ENCODE measurements around the gene SDC1. TPM values are rescaled to one million over a fixed set of nuclear protein-coding genes. Genes with fewer than 3 reads are reported as not detected.
A peak's percentile ranks its signal among the peaks of the same experiment; 100 is the strongest.

Gene SDC1
- polyA plus RNA-seq, 1 of the 3 experiments (the other 2 are of a cell fraction) = 122 TPM

DNA sequence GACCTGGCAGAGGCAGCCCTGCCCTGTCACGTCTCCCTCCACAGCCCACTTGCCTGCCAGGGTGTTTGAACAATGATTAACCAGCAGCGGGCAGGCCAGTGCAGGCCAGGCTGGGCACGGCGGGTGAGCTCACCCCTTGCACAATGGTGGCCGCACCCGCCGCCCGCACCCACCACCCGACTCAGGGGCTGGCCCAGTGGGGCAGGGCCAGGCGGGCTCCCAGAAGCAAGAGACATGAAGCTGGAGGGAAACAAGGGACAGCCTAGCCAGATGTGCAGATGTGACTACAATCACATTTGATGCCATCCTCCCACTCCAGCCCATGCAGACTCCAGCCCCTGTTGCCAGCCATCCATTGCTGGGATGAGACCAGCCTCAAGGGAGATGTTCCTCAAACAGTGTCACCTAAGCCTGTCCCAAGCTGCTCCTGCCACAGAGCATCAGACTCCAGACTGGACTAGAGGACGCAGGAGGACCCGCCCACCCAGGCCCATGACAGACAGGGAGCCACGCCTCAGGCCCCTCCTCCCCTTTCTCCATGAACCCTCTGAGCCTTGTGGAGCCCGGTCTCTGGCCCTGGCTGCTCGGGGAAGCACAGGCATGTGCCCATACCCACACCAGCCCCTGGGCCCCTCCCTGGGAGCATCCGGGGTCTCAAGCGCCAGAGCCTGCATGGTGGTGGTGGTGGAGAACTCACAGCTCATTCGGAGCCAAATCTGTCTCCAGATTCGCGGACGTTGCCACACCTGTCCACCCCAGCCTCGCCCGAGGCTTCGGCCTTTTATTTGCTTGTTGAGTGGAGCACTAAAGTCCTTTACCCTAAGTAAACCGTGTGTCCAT is 45.0 kb downstream of the SDC1 start:
- H3K4me1 ChIP-seq (ENCODE audit: control insufficient read depth in 1 of 2, insufficient read depth in 2 of 2, low read depth in 1 of 2, low read length in 1 of 2) = peaks cover 4 to 14% of the 10 kb centered on the region in 2 experiments; a peak in 2 of 4 replicates
- H3K4me2 ChIP-seq = no peak overlapping the region
- no peaks in the 10 kb centered on the region for H3K36me3 ChIP-seq (replicated peaks in 1 of 2; ENCODE audit: control insufficient read depth in 1 of 2, insufficient read depth in 2 of 2, low read length in 1 of 2)
- H3K79me2 ChIP-seq (ENCODE audit: insufficient read depth) = no peaks in the 10 kb centered on the region
- ChIA-PET POLR2A (no interaction called here), CTCF (interaction anchor here (0.8 to 2.2 kb wide), 5 partner anchors 9 to 169 kb away, joined by 3 to 7 read pairs (median 3); no protein-coding TSS in a partner anchor)
- no peaks in the 10 kb centered on the region for H3K27me3 ChIP-seq (ENCODE audit: insufficient read depth)
- H3K9ac ChIP-seq = no peak overlapping the region
- no peak overlapping the region for H2AFZ ChIP-seq (ENCODE audit: low read depth)
- TF ChIP-seq, protein P1, sequence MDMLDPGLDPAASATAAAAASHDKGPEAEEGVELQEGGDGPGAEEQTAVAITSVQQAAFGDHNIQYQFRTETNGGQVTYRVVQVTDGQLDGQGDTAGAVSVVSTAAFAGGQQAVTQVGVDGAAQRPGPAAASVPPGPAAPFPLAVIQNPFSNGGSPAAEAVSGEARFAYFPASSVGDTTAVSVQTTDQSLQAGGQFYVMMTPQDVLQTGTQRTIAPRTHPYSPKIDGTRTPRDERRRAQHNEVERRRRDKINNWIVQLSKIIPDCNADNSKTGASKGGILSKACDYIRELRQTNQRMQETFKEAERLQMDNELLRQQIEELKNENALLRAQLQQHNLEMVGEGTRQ (IDR thresholded peaks at IDR 0.05; ENCODE audit: borderline replicate concordance, low read depth, low read length) = no peak
- TF ChIP-seq SMC3 (IDR thresholded peaks at IDR 0.05; ENCODE audit: low read depth, low read length) (no peak), NRF1 (IDR thresholded peaks at IDR 0.05; ENCODE audit: low read depth, low read length) (no peak), FOXJ3 (CRISPR knock-in tag; IDR thresholded peaks at IDR 0.05) (no peak), JUND (IDR thresholded peaks at IDR 0.05) (no peak), RXRA (IDR thresholded peaks at IDR 0.05; ENCODE audit: borderline replicate concordance, low read depth) (no peak)
- TF ChIP-seq, protein P2, sequence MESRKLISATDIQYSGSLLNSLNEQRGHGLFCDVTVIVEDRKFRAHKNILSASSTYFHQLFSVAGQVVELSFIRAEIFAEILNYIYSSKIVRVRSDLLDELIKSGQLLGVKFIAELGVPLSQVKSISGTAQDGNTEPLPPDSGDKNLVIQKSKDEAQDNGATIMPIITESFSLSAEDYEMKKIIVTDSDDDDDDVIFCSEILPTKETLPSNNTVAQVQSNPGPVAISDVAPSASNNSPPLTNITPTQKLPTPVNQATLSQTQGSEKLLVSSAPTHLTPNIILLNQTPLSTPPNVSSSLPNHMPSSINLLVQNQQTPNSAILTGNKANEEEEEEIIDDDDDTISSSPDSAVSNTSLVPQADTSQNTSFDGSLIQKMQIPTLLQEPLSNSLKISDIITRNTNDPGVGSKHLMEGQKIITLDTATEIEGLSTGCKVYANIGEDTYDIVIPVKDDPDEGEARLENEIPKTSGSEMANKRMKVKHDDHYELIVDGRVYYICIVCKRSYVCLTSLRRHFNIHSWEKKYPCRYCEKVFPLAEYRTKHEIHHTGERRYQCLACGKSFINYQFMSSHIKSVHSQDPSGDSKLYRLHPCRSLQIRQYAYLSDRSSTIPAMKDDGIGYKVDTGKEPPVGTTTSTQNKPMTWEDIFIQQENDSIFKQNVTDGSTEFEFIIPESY (IDR thresholded peaks at IDR 0.05; ENCODE audit: borderline replicate concordance, low read depth) = no peak
- TF ChIP-seq, protein P3, sequence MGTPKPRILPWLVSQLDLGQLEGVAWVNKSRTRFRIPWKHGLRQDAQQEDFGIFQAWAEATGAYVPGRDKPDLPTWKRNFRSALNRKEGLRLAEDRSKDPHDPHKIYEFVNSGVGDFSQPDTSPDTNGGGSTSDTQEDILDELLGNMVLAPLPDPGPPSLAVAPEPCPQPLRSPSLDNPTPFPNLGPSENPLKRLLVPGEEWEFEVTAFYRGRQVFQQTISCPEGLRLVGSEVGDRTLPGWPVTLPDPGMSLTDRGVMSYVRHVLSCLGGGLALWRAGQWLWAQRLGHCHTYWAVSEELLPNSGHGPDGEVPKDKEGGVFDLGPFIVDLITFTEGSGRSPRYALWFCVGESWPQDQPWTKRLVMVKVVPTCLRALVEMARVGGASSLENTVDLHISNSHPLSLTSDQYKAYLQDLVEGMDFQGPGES (IDR thresholded peaks at IDR 0.05; ENCODE audit: low read depth, low read length) = no peak
- DNase-seq = peak; percentile 35
- H3K9me3 ChIP-seq = no peaks in the 10 kb centered on the region
- no peaks in the 10 kb centered on the region for H3K9me2 ChIP-seq
- H4K20me1 ChIP-seq (ENCODE audit: insufficient read depth) = no peaks in the 10 kb centered on the region
- WGBS (ENCODE audit: low lambda C conversion rate) = 78% methylated on average over 20 of the region's 25 CpGs
- H3F3A ChIP-seq (replicated peaks; ENCODE audit: insufficient read depth) = no peaks in the 10 kb centered on the region
- no peak overlapping the region for H3K4me3 ChIP-seq (ENCODE audit: low read depth in 2 of 2, low read length in 1 of 2)
- no peak overlapping the region for H3K27ac ChIP-seq (ENCODE audit: low read depth in 2 of 2, low read length in 1 of 2)

DNA sequence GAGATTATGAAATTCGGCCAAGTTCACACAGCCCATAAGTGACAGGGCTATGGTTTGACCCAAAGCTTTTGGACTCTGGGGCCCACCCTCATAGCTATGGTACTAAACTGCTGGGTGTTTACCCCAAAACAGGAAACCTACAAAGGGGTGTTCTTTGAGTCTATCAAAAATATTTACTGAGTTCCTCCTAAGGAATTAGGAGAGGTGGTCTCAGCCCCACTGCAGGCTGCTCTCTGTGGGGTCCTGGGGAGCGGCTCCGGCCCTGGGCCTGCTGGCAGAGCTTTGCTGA is 45.5 kb downstream of the SDC1 start:
- Histone ChIP-seq H3K27me3 (ENCODE audit: insufficient read depth) (no peaks in the 10 kb centered on the region), H3K36me3 (replicated peaks in 1 of 2; ENCODE audit: control insufficient read depth in 1 of 2, insufficient read depth in 2 of 2, low read length in 1 of 2) (no peaks in the 10 kb centered on the region), H3K4me3 (ENCODE audit: low read depth in 2 of 2, low read length in 1 of 2) (no peak overlapping the region), H3K9ac (no peak overlapping the region), H3K9me3 (no peaks in the 10 kb centered on the region), H2AFZ (ENCODE audit: low read depth) (no peak overlapping the region), H3K4me1 (ENCODE audit: control insufficient read depth in 1 of 2, insufficient read depth in 2 of 2, low read depth in 1 of 2, low read length in 1 of 2) (peaks cover 5 to 9% of the 10 kb centered on the region in 2 experiments; a peak in 2 of 4 replicates), H3K9me2 (no peaks in the 10 kb centered on the region), H3K4me2 (no peak overlapping the region), H3F3A (replicated peaks; ENCODE audit: insufficient read depth) (no peaks in the 10 kb centered on the region), H4K20me1 (ENCODE audit: insufficient read depth) (no peaks in the 10 kb centered on the region), H3K79me2 (ENCODE audit: insufficient read depth) (no peaks in the 10 kb centered on the region), H3K27ac (ENCODE audit: low read depth in 2 of 2, low read length in 1 of 2) (no peak overlapping the region)
- ChIA-PET POLR2A (no interaction called here), CTCF (interaction anchor here (0.8 to 2.2 kb wide), 4 partner anchors 9 to 168 kb away, joined by 3 to 7 read pairs (median 4); no protein-coding TSS in a partner anchor)
- 78% methylated on average over 3 of the region's 3 CpGs for WGBS (ENCODE audit: low lambda C conversion rate)
- no peak for DNase-seq
- TF ChIP-seq RCOR1 (IDR thresholded peaks at IDR 0.05; ENCODE audit: low read length) (no peak), SIN3A (IDR thresholded peaks at IDR 0.05; ENCODE audit: borderline replicate concordance, low read depth, low read length) (no peak), EZH2phosphoT487 (IDR thresholded peaks at IDR 0.05; ENCODE audit: borderline replicate concordance, low read depth) (no peak), ELF1 (IDR thresholded peaks at IDR 0.05) (no peak), RFX5 (IDR thresholded peaks at IDR 0.05; ENCODE audit: low read length) (no peak), TEAD4 (IDR thresholded peaks at IDR 0.05; ENCODE audit: borderline replicate concordance, insufficient read depth) (no peak), TAF1 (IDR thresholded peaks at IDR 0.05; ENCODE audit: borderline replicate concordance, low read depth, low read length) (no peak), MEF2A (IDR thresholded peaks at IDR 0.05; ENCODE audit: borderline replicate concordance, low read depth) (no peak), NFIC (IDR thresholded peaks at IDR 0.05; ENCODE audit: borderline replicate concordance) (no peak), GABPA (IDR thresholded peaks at IDR 0.05; ENCODE audit: low read depth) (no peak), FOXM1 (IDR thresholded peaks at IDR 0.05; ENCODE audit: low read depth) (no peak), SMC3 (IDR thresholded peaks at IDR 0.05; ENCODE audit: low read depth, low read length) (no peak), CHD2 (IDR thresholded peaks at IDR 0.05; ENCODE audit: low read length, partially characterized antibody) (no peak)
- TF ChIP-seq, protein P4, sequence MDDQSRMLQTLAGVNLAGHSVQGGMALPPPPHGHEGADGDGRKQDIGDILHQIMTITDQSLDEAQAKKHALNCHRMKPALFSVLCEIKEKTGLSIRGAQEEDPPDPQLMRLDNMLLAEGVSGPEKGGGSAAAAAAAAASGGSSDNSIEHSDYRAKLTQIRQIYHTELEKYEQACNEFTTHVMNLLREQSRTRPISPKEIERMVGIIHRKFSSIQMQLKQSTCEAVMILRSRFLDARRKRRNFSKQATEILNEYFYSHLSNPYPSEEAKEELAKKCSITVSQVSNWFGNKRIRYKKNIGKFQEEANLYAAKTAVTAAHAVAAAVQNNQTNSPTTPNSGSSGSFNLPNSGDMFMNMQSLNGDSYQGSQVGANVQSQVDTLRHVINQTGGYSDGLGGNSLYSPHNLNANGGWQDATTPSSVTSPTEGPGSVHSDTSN (IDR thresholded peaks at IDR 0.05) = no peak
- TF ChIP-seq, protein P1 (IDR thresholded peaks at IDR 0.05; ENCODE audit: borderline replicate concordance, low read depth, low read length) = no peak
